Caco-2 (cell line): ENCODE results near the gene MAN2A1. TPM values are rescaled to one million over a fixed set of nuclear protein-coding genes. Genes with fewer than 3 reads are reported as not detected.

Experiments
- BruUV-seq: library from RNA; stranded (reverse); fragments of 400-500 nt; replicated peaks from 2 replicates; lab custom pipeline; 2021; lab: Mats Ljungman, UMichigan
- CTCF ChIA-PET: fragments of 300-600 bp; sonication (Branson Sonifier 250); formaldehyde crosslinking; loops from one replicate; lab custom pipeline; 2022; ENCODE audit warnings: antibody characterized with exemption; lab: Charles Lee
- POLR2A ChIA-PET: fragments of 300-600 bp; sonication (Branson Sonifier 250); formaldehyde crosslinking; loops from one replicate; lab custom pipeline; 2022; ENCODE audit warnings: antibody characterized with exemption; lab: Charles Lee
- DNase-seq, 2 experiments: peaks; one replicate each; pipeline versions ENCODE4 v3.0.0 to v3.0.0-alpha.2; 2020 to 2022
- H3K27me3 ChIP-seq: replicated peaks from 2 replicates; pipeline ENCODE4 v1.6.0; 2011; ENCODE audit warnings: low read length; ENCODE audit not compliant: control insufficient read depth, insufficient read depth
- H3K36me3 ChIP-seq: 2 replicates; pipeline ENCODE4 v1.5.1; 2011; ENCODE audit warnings: low read length; ENCODE audit not compliant: control insufficient read depth, insufficient read depth
- H3K4me1 ChIP-seq: fragments of 250-450 bp; sonication (Bioruptor Pico); 2 replicates; pipeline ENCODE4 v1.5.1; 2020; ENCODE audit warnings: mild to moderate bottlenecking
- H3K4me3 ChIP-seq: 2 replicates; pipeline ENCODE4 v1.5.1; 2011; ENCODE audit warnings: low read depth, mild to moderate bottlenecking, control low read depth, low read length
- H3K9me3 ChIP-seq: fragments of 250-450 bp; sonication (Bioruptor Pico); 2 replicates; pipeline ENCODE4 v1.5.1; 2020; ENCODE audit warnings: mild to moderate bottlenecking, moderate library complexity
- H3K27ac Mint-ChIP-seq: one replicate; pipeline ENCODE4 v1.8.0; 2022; ENCODE audit warnings: mixed read lengths; ENCODE audit not compliant: unreplicated experiment
- H3K27me3 Mint-ChIP-seq: one replicate; pipeline ENCODE4 v1.8.0; 2022; ENCODE audit warnings: mixed read lengths; ENCODE audit not compliant: insufficient read depth, unreplicated experiment
- H3K36me3 Mint-ChIP-seq: one replicate; pipeline ENCODE4 v1.8.0; 2022; ENCODE audit warnings: mild to moderate bottlenecking, mixed read lengths; ENCODE audit not compliant: insufficient read depth, unreplicated experiment
- H3K4me1 Mint-ChIP-seq: one replicate; pipeline ENCODE4 v1.8.0; 2022; ENCODE audit warnings: low read depth, mixed read lengths; ENCODE audit not compliant: unreplicated experiment
- H3K4me3 Mint-ChIP-seq: one replicate; pipeline ENCODE4 v1.8.0; 2022; ENCODE audit warnings: mild to moderate bottlenecking, moderate library complexity, mixed read lengths; ENCODE audit not compliant: unreplicated experiment
- H3K9me3 Mint-ChIP-seq: one replicate; pipeline ENCODE4 v1.8.0; 2022; ENCODE audit warnings: mixed read lengths; ENCODE audit not compliant: unreplicated experiment
- CTCF ChIP-seq, 2 experiments: fragments of 200-600 bp in 1 of 2; IDR thresholded peaks; 1 replicate in 1 of 2; 2 replicates in 1 of 2; pipeline versions ENCODE4 v1.5.1 to v1.8.0; 2011 to 2022; ENCODE audit warnings: antibody characterized with exemption in 1 of 2, control low read depth in 1 of 2, inconsistent platforms in 1 of 2, low read depth in 1 of 2, low read length in 1 of 2, mild to moderate bottlenecking in 1 of 2, moderate library complexity in 1 of 2; ENCODE audit not compliant: insufficient read depth in 1 of 2, severe bottlenecking in 1 of 2, unreplicated experiment in 1 of 2
- intact Hi-C: fragments of 100-400 bp; cut with micrococcal nuclease; formaldehyde crosslinking; loops from one replicate; pipeline ENCODE4 v1.10.0; 2022; ENCODE audit not compliant: unreplicated experiment
- total RNA-seq: library from RNA; stranded (reverse); gene quantifications from 2 replicates; pipeline ENCODE4 v1.2.3, GENCODE V29; 2022

The MAN2A1 gene
- total RNA-seq, 1 experiment from 2014 or later = 57.3 TPM

- Mint-ChIP-seq H3K4me1 (no peaks in the 10 kb centered on the region), H3K9me3 (no peaks in the 10 kb centered on the region), H3K36me3 (no peaks in the 10 kb centered on the region), H3K27ac (peak overlapping the region; percentile 11), H3K27me3 (peaks cover 2% of the 10 kb centered on the region), H3K4me3 (no peak overlapping the region)
- no peak for TF ChIP-seq CTCF (IDR thresholded peaks at IDR 0.05; ENCODE audit: insufficient read depth in 1 of 2, low read depth in 1 of 2, low read length in 1 of 2, severe bottlenecking in 1 of 2, unreplicated experiment in 1 of 2)
- DNase-seq = no peak
- Histone ChIP-seq H3K36me3 (no peaks in the 10 kb centered on the region), H3K9me3 (no peaks in the 10 kb centered on the region), H3K4me1 (0 out of 2 replicates have a peak, but pooled peaks cover 5% of the 10 kb centered on the region), H3K27me3 (no peaks in the 10 kb centered on the region), H3K4me3 (no peak overlapping the region)
- intact Hi-C loops = no loop called here
- no TSS peak for BruUV-seq
- CTCF ChIA-PET = no interaction called here
- POLR2A ChIA-PET = no interaction called here
These were observed 32.9 kb upstream of the MAN2A1 start for GRCh38 chr5:109656829-109657228.

GRCh38 chr5:109659901-109660300, 29.8 kb upstream of the MAN2A1 start:
- no TSS peak for BruUV-seq
- DNase-seq = peak in 1 of 2 experiments; percentile 7
- Mint-ChIP-seq H3K27ac (peak overlapping the region; percentile 45), H3K36me3 (no peaks in the 10 kb centered on the region), H3K27me3 (no peaks in the 10 kb centered on the region), H3K4me3 (no peak overlapping the region), H3K9me3 (no peaks in the 10 kb centered on the region), H3K4me1 (no peaks in the 10 kb centered on the region)
- Histone ChIP-seq H3K36me3 (no peaks in the 10 kb centered on the region), H3K4me3 (no peak overlapping the region), H3K4me1 (0 out of 2 replicates have a peak, but pooled peaks cover 5% of the 10 kb centered on the region), H3K27me3 (no peaks in the 10 kb centered on the region), H3K9me3 (no peaks in the 10 kb centered on the region)
- no peak for TF ChIP-seq CTCF (IDR thresholded peaks at IDR 0.05; ENCODE audit: insufficient read depth in 1 of 2, low read depth in 1 of 2, low read length in 1 of 2, severe bottlenecking in 1 of 2, unreplicated experiment in 1 of 2)
- intact Hi-C loops = loop anchor here (2.0 kb wide), 1 partner anchor 29 kb away; the partner anchor contains the start of gene MAN2A1
- POLR2A ChIA-PET = no interaction called here
- CTCF ChIA-PET = no interaction called here

- CTCF ChIA-PET = no interaction called here
- intact Hi-C loops = no loop called here
- no peak overlapping the region for H3K4me3 Mint-ChIP-seq
- no peak overlapping the region for H3K4me3 ChIP-seq
- TF ChIP-seq CTCF (IDR thresholded peaks at IDR 0.05; ENCODE audit: insufficient read depth in 1 of 2, low read depth in 1 of 2, low read length in 1 of 2, severe bottlenecking in 1 of 2, unreplicated experiment in 1 of 2) = no peak
- 0 out of 2 replicates have a peak, but pooled peaks cover 5% of the 10 kb centered on the region for H3K4me1 ChIP-seq
- no TSS peak for BruUV-seq
- no peaks in the 10 kb centered on the region for H3K36me3 Mint-ChIP-seq
- H3K27me3 Mint-ChIP-seq = no peaks in the 10 kb centered on the region
- no peaks in the 10 kb centered on the region for H3K36me3 ChIP-seq
- H3K4me1 Mint-ChIP-seq = no peaks in the 10 kb centered on the region
- no peaks in the 10 kb centered on the region for H3K9me3 ChIP-seq
- peak overlapping the region; percentile 45 for H3K27ac Mint-ChIP-seq
- H3K9me3 Mint-ChIP-seq = no peaks in the 10 kb centered on the region
- POLR2A ChIA-PET = no interaction called here
- no peaks in the 10 kb centered on the region for H3K27me3 ChIP-seq
- DNase-seq = no peak
These were observed 29.4 kb upstream of the MAN2A1 start for GRCh38 chr5:109660301-109660700.
